ENCODE results near the gene LHX6.

Gene LHX6

GRCh38 chr9:122215663-122216062 is 13.1 kb downstream of the LHX6 start:
- DNase-seq = no peak

DNA sequence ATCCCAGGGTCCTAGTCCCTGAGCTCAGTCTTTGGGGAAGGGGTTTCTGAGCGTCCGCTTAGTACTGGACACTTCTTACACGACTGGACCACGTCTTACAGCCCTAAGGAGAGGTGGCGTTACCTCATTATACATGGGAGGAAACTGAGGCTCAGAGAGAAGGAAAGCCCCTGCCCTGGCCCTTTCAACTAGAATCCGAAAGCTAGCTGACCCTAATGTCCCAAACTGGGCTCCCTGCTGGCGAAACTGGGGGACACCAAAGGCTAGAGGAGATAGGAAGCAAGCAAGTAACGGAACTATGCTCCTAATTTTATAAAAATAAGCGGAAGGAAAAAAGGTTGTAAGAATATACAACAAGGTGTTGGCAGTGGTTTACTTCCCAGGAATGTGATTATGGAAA is 14.2 kb downstream of the LHX6 start:
- DNase-seq = no peak

DNA sequence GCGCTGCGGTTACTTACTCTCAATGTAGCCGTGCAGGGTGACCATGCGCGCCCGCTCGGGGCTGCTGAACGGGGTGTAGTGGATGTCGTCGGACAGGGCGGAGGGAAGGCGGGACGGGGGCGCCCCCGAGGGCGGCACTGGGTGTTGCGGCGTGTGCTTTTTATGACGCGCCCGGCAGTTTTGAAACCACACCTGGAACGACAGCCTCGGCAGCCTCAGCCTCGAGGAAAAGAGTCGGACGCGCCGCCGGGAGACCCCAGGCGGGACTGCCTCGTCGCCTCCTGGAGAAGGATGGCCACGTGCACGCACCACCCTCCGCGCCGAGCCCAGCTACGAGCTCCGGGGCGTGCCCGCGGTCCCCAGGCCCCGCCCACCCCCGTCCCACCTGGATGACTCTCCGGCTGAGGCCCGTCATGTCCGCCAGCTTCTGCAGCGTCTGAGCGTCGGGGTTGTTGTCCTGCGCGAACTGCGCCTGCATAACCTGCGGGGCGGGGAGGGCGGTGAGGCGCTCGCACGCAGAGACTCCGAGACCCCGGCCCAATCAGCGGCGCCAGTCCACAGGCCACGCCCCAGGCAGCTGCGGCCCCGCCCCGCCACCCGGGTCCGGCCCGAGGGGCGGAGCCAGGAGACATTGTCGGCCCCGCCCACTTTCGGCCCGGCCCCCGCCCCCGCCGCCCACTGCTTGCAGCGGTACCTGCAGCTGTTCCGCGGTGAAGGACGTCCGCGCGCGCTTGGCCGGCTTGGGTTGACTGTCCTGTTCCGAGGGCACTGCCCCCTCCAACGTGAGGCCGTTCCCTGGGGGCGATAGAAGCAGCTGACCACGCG is 15.0 kb downstream of the LHX6 start:
- no peak for DNase-seq

GRCh38 chr9:122213102-122213588 is 15.6 kb downstream of the LHX6 start:
- DNase-seq = no peak

- no peak for DNase-seq
Observed at GRCh38 chr9:122212473-122213004, 16.2 kb downstream of the LHX6 start.

- DNase-seq = no peak
Observed at GRCh38 chr9:122209451-122209850, 19.3 kb downstream of the LHX6 start.

DNA sequence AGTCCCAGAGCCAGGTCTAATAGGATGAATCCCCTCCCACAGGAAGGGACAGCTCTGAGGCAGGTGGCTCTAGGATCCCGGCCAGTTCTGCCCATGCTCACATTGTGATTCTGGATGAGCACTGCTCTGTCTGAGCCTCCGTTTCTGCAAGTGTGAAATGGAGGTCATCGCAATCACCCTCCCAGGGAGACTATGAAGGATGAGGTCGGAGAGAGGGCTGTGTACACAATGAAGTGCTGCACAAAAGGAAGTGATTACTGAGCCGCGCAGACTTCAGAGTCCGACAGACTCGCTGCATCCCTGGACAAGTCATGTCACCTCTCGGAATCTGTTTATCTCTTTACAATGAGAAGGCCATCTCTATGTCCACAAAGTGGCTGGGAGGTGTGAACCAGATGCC is 21.7 kb downstream of the LHX6 start:
- DNase-seq = no peak

DNA sequence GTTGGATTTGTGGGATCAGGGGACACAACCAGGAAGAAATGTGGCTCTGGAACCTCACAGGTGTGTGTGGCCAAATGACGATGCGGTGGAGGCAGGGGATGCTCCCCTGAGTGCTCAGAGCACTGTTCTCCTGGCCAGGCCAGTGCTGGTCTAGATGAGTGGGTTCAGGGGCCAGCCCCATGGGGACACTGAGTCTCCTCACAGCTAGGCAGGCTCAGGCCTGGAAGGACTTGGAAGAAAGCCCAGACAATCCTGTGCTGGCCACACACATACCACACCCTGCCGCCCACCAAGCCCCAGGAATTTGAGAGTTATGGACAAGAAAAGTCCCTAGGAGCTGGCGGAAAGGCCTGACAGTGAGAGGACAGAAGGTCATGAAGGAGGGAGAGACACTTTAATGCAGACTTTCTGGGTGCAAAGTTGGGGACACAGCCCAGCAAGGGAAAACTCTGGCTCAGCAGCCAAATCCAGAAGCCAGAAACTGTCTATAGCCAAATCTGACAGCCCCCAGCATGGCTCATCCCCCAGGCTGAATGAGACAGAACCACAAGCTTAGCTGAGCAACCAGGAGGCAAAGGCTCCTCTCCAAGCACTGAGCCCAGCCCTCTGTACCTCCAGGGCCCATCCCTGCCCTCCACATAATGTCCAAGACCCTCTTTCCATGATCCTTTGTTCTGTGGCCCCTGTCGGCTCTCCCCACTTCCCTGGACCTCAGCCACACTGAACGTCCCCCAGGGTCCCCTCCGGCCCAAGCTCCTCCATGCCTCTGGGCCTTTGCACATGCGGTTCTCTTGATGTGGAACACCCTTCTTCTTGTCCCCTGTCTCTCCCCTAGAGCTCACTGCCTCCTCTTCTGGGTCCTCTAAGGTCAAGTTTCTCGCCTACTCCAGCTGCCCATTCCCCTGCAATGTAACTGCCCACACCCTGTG is 22.4 kb downstream of the LHX6 start:
- DNase-seq = no peak

DNA sequence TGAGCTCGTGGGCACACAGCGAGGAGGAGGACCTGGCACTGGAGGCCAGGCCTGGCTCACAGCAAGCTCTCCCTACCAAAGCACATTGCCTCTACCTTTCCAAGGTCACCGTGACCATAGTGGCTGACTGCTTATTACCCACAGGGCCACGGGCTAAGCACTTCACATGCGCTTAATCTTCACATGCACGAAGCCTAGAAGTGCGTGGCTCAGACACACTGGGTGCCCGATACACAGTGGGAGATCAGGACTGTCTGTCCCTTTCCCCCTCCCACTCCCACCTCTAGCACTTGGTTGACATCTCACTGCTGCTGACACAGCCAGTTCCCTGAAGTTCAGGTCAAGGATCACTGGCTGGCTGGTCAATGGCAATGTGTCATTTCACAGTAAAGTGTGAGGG is 23.6 kb downstream of the LHX6 start:
- no peak for DNase-seq

- no peak for DNase-seq
Observed at GRCh38 chr9:122204491-122204890, 24.3 kb downstream of the LHX6 start.

DNA sequence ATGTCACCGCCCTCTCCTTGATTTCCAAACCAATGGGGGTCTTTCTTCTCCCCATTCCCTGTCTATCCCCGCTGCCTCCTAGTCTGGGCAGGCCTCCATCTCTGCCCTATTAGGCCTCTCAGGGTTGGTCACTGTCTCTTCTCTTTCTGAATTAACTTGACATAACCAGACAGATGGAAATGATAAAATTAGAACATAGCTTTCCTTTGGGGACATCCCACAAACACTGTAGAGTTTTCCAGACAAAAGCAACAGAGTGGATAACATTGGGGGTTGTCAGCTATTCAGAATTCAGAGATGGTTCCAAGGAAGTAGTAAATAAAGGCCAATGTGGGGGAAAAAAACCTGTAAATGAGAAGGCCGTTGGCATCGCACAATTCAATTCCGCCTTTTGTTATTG is 24.7 kb downstream of the LHX6 start:
- no peak for DNase-seq

DNA sequence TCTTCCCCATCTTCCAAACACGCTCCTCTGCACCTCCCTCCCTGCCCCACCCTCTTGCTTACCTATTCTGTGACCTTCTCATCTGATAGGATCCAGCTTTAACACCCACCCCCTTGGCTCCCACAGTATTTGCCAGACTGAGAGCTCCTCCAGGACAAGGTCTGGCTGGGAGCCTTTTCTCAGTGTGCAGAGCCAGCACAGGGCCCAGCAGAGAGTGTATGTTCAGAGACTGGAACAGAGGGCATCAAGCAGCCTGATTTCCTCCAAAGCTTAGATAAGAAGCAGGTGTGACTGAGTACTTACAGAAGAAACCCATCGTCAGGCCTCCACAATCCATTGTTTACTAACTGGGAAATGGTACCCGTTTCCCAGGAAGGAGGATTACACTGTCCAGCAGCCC is 26.6 kb downstream of the LHX6 start:
- no peak for DNase-seq

DNA sequence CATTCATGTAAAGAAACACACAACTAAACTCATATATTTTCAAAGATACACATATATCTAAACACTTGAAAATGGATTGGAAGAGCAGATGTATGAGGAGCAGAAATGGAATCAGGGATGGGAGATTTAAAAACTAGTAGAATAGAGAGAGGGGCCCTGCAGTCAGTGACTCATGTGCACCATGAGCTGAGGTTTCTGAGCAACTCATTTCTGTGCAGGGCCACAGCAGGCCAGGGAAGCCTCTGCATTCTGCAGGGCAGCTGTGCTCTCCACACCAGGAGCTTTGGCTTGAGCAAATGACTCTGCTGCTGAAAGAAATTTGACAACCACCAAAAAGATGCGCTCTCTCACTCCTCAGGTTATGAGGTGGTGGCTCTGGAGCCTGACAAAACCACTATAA is 27.1 kb downstream of the LHX6 start:
- no peak for DNase-seq

- no peak for DNase-seq
Observed at GRCh38 chr9:122200960-122201595, 27.7 kb downstream of the LHX6 start.

- no peak for DNase-seq
Observed at GRCh38 chr9:122197882-122198281, 30.9 kb downstream of the LHX6 start.

DNA sequence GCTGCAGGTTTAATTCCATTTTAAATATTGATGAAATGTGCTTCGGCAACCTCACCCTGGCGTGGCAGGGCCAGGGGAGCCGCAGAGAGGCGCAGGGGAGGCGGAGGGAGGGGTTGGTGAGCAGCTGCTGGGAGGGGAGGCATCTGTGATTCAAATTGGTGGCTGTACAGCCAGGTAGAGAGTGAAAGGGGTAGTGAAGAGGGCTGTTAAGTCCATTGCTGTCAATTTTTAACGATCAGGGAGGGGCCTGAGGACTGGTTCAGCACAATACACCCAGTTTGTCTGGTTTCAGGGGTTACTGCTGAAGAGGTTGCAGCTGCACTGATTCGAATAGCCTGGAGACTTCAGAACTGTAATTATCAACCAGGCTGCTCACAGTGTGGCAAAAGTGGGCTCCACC is 31.3 kb downstream of the LHX6 start:
- no peak for DNase-seq

GRCh38 chr9:122195875-122196274 is 32.9 kb downstream of the LHX6 start:
- DNase-seq = no peak

- no peak for DNase-seq
Observed at GRCh38 chr9:122193651-122194050, 35.1 kb downstream of the LHX6 start.

DNA sequence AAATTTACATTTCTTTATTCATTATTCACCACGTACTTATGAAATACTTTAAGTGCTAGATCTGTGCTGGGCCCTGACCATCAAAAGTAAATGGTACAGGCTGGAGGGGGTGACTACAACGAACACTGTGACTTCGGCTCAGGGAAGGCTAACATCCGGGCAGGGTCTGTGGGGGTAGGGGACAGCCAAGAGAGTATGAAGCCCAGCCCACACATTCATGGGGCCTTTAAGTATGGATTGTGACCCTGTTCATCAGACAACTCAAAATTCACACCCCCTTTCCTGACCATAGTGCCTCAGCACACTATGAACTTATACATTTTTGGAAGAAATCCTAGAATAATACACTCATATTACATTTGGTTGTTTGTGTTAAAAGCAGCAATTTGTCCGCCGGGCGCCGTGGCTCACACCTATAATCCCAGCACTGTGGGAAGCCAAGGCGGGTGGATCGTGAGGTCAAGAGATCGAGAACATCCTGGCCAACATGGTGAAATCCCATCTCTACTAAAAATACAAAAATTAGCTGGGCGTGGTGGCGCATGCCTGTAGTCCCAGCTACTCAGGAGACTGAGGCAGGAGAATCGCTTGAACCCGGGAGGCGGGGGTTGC is 35.7 kb downstream of the LHX6 start:
- DNase-seq = no peak

DNA sequence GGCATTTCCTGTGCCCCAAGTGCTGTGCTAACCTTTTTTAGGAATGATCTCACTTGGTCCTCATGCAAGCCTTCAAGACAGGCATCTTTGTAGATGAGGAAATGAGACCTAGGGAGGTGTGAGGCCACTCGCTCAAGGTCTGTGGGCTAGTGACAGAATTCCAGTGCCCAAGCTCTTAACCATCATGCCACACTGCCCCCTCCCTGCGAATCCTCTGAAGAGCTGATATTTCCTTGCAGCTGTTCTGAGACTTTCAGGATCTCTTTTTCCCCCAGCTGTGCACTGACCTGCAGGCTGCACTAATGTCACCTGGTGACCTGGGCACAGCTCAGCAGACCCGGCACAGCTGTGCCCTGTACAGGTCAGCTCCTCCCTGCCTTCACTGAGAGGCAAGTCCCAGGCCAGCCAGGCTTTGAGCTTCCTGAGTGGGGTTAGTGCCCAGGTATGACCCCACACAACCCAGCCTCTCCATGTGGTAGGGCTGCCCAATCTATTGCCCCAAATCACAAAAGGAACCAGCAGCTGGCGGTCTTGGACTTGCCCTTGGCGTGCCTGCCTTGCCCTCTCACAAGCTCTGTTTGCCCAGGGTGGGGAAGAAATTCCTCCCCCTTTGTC is 36.4 kb downstream of the LHX6 start:
- no peak for DNase-seq

DNA sequence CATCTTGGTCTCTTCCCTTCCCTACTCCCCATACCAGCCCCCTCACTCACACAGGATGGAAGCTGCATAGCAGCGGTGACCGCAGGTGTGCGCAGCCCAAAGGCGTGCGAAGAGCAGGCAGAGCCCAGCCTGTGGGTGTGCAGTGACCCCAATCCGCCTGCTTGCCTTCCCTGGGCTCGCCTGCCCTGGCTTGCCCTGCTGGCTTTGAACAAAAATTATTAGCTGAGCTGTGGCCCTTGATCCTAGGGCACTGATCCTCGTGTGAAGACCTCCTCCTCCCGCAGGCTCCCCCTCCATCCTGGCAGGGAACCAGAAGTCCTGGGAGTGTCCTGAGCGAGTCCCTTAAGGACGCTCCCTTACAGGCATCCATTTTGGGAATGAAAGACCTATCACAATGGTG is 37.2 kb downstream of the LHX6 start:
- DNase-seq = no peak
